ENCODE data around the gene CLDN5.

CLDN5 gene

GRCh38 chr22:19509191-19509590, 15.0 kb downstream of the CLDN5 start:
- peaks cover 16 to 92% of the 10 kb centered on the region in 2 experiments for H3K36me3 ChIP-seq (ENCODE audit: control insufficient read depth in 2 of 2, insufficient read depth in 1 of 2, low read length in 2 of 2)

GRCh38 chr22:19508024-19508776, 16.0 kb downstream of the CLDN5 start:
- H3K27ac ChIP-seq (ENCODE audit: extremely low read depth, low read depth, low read length): no peak overlapping the region
- H3K9me3 ChIP-seq (ENCODE audit: control insufficient read depth, insufficient read depth, low read depth, low read length): no peaks in the 10 kb centered on the region
- ChIA-PET POLR2A (interaction anchor here (1.5 kb wide), 1 partner anchor 10 kb away, joined by 3 read pairs; no protein-coding TSS in a partner anchor), CTCF (no interaction called here)
- H3K4me3 ChIP-seq (ENCODE audit: low read depth, low read length): no peak overlapping the region
- H3K36me3 ChIP-seq (ENCODE audit: control insufficient read depth in 2 of 2, insufficient read depth in 1 of 2, low read length in 2 of 2): peaks cover 7 to 91% of the 10 kb centered on the region in 2 experiments; a peak in 2 of 3 replicates
- TF ChIP-seq ZNF558 (tag by site-specific recombination; IDR thresholded peaks at IDR 0.05): 0 out of 2 replicates have a peak, but pooled peaks have one; percentile 41
- TF ChIP-seq ZNF184 (tag by site-specific recombination; IDR thresholded peaks at IDR 0.05): no peak
- no peaks in the 10 kb centered on the region for H3K4me1 ChIP-seq (ENCODE audit: control insufficient read depth, insufficient read depth, low read length)

More at GRCh38 chr22:19509191-19509590, 15.0 kb downstream of the CLDN5 start:
- TF ChIP-seq ZNF10 (tag by site-specific recombination; IDR thresholded peaks at IDR 0.05) (no peak), ZNF354C (tag by site-specific recombination; IDR thresholded peaks at IDR 0.05; ENCODE audit: borderline replicate concordance, low read depth) (no peak), ZNF623 (tag by site-specific recombination; IDR thresholded peaks at IDR 0.05) (no peak), ZNF776 (tag by site-specific recombination; IDR thresholded peaks at IDR 0.05; ENCODE audit: borderline replicate concordance) (no peak), AEBP2 (tag by site-specific recombination; IDR thresholded peaks at IDR 0.05; ENCODE audit: borderline replicate concordance) (no peak), GLI2 (tag by site-specific recombination; IDR thresholded peaks at IDR 0.05; ENCODE audit: borderline replicate concordance, low read depth) (no peak), ZNF133 (tag by site-specific recombination; IDR thresholded peaks at IDR 0.05) (no peak), ZNF76 (tag by site-specific recombination; IDR thresholded peaks at IDR 0.05; ENCODE audit: borderline replicate concordance, low read depth) (no peak), ZNF704 (tag by site-specific recombination; IDR thresholded peaks at IDR 0.05) (no peak), ZFP37 (tag by site-specific recombination; IDR thresholded peaks at IDR 0.05) (no peak), ZNF610 (tag by site-specific recombination; IDR thresholded peaks at IDR 0.05; ENCODE audit: borderline replicate concordance) (no peak), SP7 (tag by site-specific recombination; IDR thresholded peaks at IDR 0.05) (no peak), ZNF366 (tag by site-specific recombination; conservative IDR thresholded peaks at IDR 0.05) (no peak), HIC1 (tag by site-specific recombination; IDR thresholded peaks at IDR 0.05) (no peak), OVOL3 (tag by site-specific recombination; IDR thresholded peaks at IDR 0.05) (no peak), ZSCAN16 (tag by site-specific recombination; IDR thresholded peaks at IDR 0.05) (no peak), ZNF580 (tag by site-specific recombination; IDR thresholded peaks at IDR 0.05) (no peak), ZNF510 (tag by site-specific recombination; IDR thresholded peaks at IDR 0.05; ENCODE audit: insufficient replicate concordance) (no peak), ZNF274 (IDR thresholded peaks at IDR 0.05; ENCODE audit: low read length) (no peak), ZNF274 (tag by site-specific recombination; IDR thresholded peaks at IDR 0.05; ENCODE audit: borderline replicate concordance) (no peak), ZNF214 (tag by site-specific recombination; IDR thresholded peaks at IDR 0.05; ENCODE audit: borderline replicate concordance) (no peak)
- H3K4me1 ChIP-seq (ENCODE audit: control insufficient read depth, insufficient read depth, low read length): no peaks in the 10 kb centered on the region
- H3K9me3 ChIP-seq (ENCODE audit: control insufficient read depth, insufficient read depth, low read depth, low read length): no peaks in the 10 kb centered on the region
- ChIA-PET POLR2A (no interaction called here), CTCF (interaction anchor here (0.6 to 1.3 kb wide), 2 partner anchors 79 to 121 kb away, joined by 3 to 4 read pairs; no protein-coding TSS in a partner anchor)
- no peak overlapping the region for H3K27ac ChIP-seq (ENCODE audit: extremely low read depth, low read depth, low read length)
- no peak overlapping the region for H3K4me3 ChIP-seq (ENCODE audit: low read depth, low read length)
